ENCODE results near the gene COQ10A.
A peak's percentile ranks its signal among the peaks of the same experiment; 100 is the strongest.

Gene COQ10A

GRCh38 chr12:56266693-56267442 is at the start of gene COQ10A:
COQ10A (plus strand) TSS chr12:56266942; CDS start chr12:56267119, 177 bp downstream.
- DNase-seq = peak; percentile 86

DNA sequence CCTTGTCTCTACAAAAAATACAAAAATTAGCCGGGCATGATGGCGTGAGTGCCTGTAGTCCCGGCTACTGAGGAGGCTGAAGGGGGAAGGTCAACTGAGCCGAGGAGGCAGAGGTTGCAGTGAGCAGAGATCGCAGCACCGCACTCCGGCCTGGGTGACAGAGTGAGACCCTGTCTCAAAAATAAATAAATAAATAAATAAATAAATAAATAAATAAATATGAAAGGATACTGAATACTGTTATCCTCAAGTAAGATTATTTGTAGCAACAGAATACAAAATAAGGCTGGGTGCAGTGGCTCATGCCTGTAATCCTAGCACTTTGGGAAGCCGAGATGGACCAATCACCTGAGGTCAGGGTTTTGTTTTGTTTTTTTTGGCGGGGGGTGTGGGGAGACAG is 46.9 kb upstream of the COQ10A start:
- DNase-seq = no peak

DNA sequence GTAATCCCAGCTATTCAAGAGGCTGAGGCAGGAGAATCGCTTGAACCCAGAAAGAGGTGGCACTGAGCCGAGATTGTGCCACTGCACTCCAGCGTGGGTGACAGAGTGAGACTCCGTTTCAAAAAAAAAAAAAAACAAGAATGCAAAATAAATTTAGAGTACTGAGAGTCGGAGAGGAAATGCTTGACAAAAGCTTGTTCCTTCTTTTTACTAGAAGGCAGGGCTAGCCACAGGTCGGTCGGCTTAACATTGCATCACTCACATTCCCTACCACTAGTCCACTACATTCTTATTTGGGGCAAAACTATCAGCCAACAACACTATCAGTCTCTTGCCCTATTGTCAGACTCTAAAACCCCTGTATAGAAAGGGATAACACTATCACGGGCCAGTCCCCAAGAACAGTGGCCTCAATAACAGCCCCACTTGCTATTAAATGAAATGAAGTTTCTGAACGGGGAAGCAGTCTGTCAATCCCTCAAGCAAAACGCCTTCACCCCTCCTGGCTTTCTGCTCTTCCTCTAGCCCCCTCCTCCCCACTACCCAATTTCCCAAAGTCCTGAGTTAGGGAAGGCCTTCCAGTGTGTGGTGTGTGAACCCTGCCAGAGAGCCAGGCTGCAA is 46.0 kb upstream of the COQ10A start:
- no peak for DNase-seq

DNA sequence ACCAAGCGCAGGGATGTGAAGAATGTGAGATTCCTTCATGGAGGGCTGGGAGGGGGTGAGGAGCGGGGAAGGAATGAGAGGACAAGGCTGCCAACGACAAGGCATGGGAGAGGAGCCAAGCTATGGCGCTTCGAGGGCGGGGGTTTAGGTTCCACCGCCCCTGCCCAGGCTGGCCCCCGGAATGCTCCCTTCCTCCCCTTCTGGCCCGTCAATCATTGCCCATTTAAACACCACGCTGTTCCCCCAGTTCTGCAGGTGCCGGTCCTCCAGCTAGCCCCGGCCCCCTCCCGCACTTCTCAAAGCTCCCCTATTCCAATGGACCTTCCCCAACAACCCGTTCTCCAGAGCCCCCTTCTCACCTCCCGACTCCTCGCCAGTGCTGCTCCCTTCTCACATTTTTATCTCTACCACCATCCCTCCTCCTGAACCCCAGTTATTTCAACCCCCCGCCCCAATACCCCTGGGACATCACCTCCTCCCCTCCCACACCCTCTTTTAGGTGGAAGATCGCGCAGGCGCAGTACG is 45.4 kb upstream of the COQ10A start:
- DNase-seq = no peak

DNA sequence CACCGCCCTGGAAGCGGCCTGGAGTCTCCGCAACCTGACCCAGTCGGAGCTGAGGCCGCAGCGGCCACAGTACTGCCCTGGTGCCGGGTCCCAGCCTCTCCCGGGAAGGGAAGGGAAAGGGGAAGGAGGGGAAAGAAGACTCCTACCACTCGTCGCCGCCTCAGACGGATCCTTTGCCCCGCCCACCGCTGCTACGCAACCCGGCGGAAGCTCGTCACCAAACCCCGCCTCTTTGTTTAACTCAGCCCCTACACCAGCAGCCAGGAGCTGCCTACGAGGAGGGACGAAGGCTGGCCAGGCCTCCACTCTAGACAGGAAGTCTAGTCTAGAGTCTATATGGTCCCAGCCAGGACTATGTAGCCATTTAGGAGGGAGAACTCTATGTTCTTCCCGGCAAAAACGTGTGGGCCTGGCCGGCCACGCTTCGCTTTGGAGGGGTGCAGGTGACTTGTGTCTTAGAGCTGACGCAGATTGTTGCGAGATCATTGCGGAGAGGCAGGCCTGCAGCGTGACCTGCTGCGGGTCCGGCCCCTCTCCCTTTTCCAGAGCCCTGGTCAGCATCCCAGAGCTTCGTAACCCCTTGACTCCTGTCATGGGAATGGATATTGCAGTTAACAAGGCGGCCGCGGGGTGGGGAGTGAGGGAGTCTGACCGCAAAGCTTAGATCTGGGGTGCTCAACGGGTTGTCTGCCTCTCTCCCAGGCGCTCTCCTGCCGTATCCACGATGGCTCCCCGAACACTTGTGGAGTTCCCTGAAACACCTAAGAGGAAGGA is 44.8 kb upstream of the COQ10A start, which contains the start of gene RNF41:
Gene RNF41 (minus strand): TSS at position 166 of the 774 bp plus-strand sequence. CDS start 7,875 bp downstream, outside the sequence.
- DNase-seq = peak; percentile 91

GRCh38 chr12:56222531-56222895 is 44.2 kb upstream of the COQ10A start:
- no peak for DNase-seq

GRCh38 chr12:56223571-56224101 is 43.1 kb upstream of the COQ10A start:
- DNase-seq = no peak

DNA sequence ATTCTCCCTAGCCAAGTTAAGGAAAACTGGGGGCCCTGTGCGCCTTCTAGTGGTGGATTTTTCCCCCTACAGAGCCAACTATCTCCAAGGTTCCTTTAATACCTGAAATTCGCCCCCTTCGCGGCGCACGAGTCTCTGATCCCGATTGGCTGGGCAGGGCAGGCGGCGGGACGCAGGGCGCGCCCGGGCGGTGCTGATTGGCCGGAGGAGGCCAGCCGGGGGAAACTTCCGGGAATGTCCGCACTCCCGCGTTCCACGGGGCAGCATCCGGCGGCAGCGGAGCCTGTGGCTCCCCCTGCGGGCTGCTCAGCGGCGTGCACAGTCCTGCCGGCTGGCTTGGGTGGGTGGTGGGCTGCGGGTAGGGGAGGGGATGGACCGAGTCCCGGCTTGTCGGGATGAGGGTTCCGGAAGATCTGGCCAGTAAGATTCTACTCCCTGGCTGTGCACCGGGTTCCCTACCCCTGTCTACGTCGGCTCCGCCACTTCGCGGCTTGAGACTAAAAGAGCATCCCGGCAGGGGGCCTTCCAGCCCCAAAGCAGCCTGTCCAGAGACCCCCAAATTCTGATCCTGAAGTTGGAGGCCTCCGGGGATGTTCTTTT is 42.5 kb upstream of the COQ10A start, which contains the start of gene NABP2:
Gene NABP2 (plus strand): TSS at position 241 of the 600 bp plus-strand sequence. CDS start 515 bp downstream, outside the sequence.
- DNase-seq = peak; percentile 96

DNA sequence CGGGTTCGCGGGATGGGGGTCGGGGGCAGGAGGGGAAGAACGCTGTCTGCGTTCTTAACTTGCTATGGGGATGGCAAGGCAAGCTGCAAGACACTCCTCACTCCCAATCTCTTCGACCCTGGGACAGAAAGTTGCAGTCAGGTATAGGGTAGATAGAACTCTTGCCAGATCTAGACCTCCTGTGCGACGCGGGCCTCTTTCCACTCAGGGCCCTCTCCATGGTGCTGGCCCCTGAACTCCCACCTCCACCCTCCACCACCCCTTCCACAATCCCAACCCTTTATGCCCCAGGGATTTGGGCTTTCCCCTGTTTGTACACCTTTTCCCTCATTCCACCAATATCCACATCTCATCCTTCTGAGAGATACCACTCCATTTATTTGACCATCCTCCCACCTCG is 41.8 kb upstream of the COQ10A start:
- DNase-seq = no peak

GRCh38 chr12:56229082-56229481 is 37.7 kb upstream of the COQ10A start:
- DNase-seq = no peak

DNA sequence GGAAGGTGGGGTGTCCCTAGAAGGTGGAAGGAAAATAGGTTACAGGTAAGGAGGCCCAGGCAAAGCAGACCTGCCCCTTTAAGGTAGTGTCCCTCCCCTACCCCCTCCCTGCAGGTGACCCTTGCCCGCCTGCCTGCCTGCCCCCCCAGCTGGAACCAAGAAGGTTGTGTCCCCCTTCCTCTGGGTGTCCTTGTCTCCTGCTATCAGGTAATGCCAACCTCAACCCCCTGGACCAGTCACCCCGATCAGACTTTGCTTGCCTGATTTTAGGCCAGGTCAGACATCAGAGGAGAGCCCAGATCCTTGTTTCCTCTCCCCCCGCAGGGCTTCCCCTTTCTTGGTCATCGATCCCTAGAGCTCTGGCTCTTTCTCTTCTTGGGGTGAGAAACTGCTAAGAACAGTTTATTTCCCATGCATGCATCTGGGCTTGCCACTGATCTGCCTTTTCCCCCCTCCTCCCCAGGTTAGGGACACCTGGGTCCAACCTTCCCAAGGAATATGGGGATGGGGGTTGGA is 36.8 kb upstream of the COQ10A start, which contains the start of gene SLC39A5:
Gene SLC39A5 (plus strand): TSS at position 136 of the 516 bp plus-strand sequence. CDS start 1,224 bp downstream, outside the sequence.
- DNase-seq = no peak

DNA sequence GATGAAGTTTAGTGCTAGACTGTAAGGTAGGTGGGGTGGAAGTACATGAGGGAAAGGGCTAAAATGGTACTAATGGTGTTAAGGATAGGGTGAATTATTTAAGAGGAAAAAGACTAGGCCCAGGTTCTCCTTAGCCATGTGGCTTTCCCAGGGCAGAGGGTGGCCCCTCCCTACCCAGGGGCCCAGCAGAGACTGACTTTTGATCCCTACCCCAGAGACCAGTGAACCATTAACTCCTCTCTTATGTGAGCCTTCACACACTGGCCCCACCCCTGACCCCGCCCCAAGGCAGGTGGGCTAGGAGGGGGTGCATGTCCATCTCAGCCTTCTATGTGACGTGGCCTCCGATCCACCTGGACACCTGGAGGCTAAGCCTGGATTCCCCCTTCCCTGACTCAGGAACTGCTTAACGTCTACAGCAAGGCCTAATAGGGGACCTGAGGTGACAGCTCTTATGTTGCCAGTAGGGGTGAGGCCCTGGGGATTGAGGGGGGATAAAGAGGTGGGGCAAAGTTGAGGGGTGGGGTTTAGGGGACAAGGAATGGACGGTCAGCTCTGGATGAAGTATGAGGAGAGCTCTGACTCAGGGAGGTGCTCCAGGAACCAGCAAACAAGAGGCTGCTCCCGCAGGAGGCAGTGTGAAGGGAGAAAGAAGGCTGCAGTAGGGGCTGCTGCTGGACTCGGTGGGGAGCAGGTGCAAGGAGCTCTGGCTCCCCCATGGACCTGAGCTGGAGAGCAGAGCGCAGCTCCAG is 36.1 kb upstream of the COQ10A start:
- no peak for DNase-seq

DNA sequence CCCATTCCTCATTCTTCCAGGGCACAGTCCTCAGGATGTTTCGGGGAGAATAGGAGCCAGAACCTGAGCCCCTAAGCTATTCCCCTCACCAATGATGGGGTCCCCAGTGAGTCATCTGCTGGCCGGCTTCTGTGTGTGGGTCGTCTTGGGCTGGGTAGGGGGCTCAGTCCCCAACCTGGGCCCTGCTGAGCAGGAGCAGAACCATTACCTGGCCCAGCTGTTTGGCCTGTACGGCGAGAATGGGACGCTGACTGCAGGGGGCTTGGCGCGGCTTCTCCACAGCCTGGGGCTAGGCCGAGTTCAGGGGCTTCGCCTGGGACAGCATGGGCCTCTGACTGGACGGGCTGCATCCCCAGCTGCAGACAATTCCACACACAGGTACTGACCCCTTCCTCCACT is 35.6 kb upstream of the COQ10A start:
- no peak for DNase-seq

GRCh38 chr12:56234746-56235436 is 31.9 kb upstream of the COQ10A start:
- DNase-seq = no peak

GRCh38 chr12:56236091-56236490 is 30.7 kb upstream of the COQ10A start:
- no peak for DNase-seq

DNA sequence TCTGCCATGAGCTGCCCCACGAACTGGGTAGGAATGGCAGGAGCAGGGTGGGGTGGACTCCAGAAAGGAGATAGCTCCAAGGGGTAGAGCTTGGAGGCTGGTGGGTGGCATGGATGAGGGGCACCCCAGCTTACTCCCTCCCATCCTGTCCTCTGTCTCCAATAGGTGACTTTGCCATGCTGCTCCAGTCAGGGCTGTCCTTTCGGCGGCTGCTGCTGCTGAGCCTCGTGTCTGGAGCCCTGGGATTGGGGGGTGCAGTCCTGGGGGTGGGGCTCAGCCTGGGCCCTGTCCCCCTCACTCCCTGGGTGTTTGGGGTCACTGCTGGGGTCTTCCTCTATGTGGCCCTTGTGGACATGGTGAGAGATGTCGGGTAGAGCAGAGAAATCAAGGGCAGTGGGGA is 29.8 kb upstream of the COQ10A start:
- DNase-seq = no peak

DNA sequence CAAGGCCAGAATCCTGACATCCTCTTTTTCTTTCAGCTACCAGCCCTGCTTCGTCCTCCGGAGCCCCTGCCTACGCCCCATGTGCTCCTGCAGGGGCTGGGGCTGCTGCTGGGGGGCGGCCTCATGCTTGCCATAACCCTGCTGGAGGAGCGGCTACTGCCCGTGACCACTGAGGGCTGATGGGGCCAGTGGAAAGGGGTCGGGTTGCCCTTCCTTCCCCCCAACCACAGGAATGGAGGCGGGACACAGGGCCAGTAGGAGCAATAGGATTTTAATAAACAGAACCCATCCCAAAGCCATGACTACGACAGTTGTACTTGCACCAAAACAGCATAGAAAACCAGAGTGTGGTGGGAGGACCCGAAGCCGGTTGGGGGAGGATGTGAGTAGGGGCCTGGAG is 29.2 kb upstream of the COQ10A start:
- DNase-seq = no peak

- no peak for DNase-seq
Measured at GRCh38 chr12:56241424-56242303, 25.1 kb upstream of the COQ10A start.

GRCh38 chr12:56242986-56243385 is 23.8 kb upstream of the COQ10A start:
- no peak for DNase-seq

- no peak for DNase-seq
Measured at GRCh38 chr12:56243731-56244181, 23.0 kb upstream of the COQ10A start.
